ENCODE results near the gene SUGP1.

SUGP1 gene

DNA sequence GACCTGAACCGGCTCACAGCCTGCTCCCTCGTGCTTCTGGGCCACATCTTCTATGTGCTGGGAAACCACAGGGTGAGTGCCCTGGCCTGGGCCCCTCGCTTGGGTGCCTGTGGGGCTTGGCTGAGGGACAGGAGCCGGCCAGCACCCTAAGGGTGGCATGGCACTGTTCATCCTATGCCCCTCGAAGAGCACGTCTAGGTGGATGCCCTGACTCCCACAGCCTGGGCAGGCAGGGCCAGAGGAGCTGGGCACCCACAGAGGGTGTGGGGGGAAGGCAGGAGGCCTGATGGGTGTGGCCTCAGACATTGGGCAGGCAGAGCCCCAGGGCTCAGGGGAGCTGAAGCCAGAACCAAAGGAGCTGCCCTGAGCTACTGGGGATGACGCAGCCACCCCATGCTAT is 29.1 kb upstream of the SUGP1 start:
- TF ChIP-seq GATA1 (IDR thresholded peaks at IDR 0.05; ENCODE audit: low read depth, low read length) (no peak), POLR2A (IDR thresholded peaks at IDR 0.05; ENCODE audit: low read length) (no peak)
- DNase-seq: no peak

DNA sequence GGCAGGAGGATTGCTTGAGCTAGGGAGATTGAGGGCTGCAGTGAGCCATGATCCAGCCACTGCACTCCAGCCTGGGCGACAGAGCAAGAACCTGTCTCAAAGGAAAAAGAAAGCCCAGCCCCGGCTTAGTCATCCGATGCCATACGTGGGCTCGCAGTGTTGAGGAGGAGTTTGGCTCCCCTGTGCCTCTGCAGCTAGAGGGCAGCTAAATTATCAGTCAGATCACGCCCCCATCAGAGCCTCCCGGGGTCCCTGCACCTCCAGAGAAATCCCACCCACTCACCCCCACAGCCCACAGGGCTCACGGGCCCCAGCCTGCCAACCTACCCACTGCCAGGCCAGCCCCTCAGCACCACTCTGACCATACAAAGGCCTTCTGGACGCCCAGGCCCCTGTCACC is 28.0 kb upstream of the SUGP1 start:
- DNase-seq: no peak
- no peak for TF ChIP-seq GATA1 (IDR thresholded peaks at IDR 0.05; ENCODE audit: low read depth, low read length)
- TF ChIP-seq POLR2A (IDR thresholded peaks at IDR 0.05; ENCODE audit: low read length): no peak

DNA sequence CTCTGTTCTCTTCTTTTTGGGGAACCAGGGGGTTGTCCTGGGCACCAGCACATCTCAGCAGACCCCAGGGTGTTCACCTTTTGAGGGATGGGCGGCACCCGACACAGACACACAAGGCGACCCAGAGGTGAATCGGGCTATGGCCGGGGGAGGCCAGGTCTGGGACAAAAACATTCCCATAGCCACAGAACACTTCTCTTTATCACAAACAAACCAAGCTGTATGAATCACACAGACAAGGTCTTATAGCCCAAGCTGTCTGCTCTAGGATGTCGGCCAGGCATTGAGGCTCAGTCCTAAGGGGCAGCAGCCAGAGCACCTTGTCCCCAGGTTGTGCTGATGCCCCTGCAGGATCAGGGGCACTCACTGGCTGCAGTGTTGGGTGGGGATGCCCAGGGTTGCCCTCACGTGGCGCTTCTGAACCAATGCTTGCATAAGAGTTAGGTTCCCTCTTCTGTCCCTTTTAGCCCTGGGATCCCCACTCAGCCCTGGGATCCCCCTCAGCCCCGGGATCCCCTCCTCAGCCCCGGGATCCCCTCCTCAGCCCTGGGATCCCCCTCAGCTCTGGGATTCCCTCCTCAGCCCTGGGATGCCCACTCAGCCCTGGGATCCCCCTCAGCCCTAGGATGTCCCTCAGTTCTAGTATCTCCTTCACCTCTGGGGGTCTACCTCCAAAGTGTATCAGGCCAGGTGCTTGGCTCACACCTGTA is 27.2 kb upstream of the SUGP1 start:
- DNase-seq: no peak
- TF ChIP-seq POLR2A (IDR thresholded peaks at IDR 0.05; ENCODE audit: low read length): no peak
- TF ChIP-seq GATA1 (IDR thresholded peaks at IDR 0.05; ENCODE audit: low read depth, low read length): no peak

DNA sequence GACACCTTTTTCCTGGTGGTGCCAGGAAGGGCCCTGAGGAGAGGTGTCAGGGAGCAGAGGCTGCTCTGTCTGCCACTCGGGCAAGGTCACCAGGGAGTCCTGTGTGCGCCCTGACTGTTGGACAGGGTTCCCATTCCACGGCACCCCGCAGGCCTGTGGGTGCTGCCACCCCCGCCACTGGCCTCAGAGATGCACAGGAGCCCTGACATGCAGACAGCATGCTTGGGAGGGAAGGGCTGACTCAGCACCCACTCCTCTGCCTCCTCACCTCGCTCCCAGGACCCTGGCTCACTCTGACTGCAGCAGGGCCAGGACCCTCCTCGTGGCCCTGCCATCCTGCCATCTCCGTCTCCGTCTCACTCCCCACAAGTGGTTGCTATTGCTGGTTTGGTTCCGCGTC is 25.7 kb upstream of the SUGP1 start:
- no peak for TF ChIP-seq GATA1 (IDR thresholded peaks at IDR 0.05; ENCODE audit: low read depth, low read length)
- TF ChIP-seq POLR2A (IDR thresholded peaks at IDR 0.05; ENCODE audit: low read length): no peak
- no peak for DNase-seq

DNA sequence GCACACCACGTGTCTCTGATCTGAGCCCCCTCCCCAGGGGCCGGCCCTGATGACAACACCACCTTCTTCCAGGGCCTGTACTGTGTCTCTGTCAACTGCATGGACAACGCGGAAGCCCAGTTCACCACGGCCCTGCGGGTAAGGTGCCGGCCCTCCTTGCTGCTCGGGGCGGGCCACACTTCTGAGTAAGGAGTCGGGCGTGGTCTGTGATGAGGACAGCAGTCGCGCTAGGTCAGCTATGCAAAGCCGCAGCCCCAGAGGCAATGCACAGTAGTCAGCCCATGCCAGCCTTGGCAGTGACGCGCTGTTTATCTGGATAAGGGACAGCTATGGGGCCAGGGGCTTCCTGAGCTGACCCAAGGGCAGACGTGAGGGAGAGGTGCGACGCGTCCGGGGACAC is 24.9 kb upstream of the SUGP1 start:
- no peak for DNase-seq

DNA sequence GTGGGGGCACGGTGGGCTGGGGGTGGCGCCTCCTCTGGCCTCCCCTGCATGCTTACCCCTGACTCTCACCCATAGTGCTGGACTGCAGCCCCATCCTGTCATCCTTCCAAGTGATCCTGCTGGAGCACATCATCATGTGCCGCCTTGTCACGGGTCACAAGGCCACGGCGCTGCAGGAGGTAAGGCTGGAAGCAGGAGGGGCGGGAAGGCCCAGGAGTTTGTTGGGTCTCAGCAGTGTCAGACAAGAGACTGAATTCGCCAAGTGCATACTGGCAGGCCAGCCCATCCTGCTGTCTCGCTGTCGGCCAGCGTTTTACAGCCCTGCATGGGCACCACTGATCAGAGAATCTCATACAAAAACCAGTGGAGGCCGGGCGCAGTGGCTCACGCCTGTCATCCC is 23.5 kb upstream of the SUGP1 start:
- DNase-seq: no peak
- no peak for TF ChIP-seq POLR2A (IDR thresholded peaks at IDR 0.05; ENCODE audit: low read length)
- no peak for TF ChIP-seq GATA1 (IDR thresholded peaks at IDR 0.05; ENCODE audit: low read depth, low read length)

More for the DNA sequence above, 24.9 kb upstream of the SUGP1 start:
- TF ChIP-seq GATA1 (IDR thresholded peaks at IDR 0.05; ENCODE audit: low read depth, low read length) (no peak), POLR2A (IDR thresholded peaks at IDR 0.05; ENCODE audit: low read length) (no peak)

DNA sequence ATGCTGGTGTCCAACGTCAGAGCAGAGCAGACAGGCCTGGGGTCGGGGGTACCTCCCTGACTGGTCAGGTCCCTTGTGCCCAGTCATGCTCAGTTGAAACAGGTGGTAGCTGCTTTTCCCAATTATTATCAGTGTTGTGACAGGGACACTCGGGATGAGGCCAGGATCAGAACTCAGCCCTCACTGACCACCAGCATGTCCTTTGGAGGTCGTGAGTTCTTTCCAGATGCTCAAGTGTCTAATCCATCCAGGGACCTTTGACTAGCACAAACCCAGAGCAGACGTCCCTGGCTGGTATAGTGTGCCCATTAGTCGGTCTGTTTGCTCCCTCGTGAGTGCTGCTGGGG is 22.7 kb upstream of the SUGP1 start:
- TF ChIP-seq POLR2A (IDR thresholded peaks at IDR 0.05; ENCODE audit: low read length) (no peak), GATA1 (IDR thresholded peaks at IDR 0.05; ENCODE audit: low read depth, low read length) (no peak)

DNA sequence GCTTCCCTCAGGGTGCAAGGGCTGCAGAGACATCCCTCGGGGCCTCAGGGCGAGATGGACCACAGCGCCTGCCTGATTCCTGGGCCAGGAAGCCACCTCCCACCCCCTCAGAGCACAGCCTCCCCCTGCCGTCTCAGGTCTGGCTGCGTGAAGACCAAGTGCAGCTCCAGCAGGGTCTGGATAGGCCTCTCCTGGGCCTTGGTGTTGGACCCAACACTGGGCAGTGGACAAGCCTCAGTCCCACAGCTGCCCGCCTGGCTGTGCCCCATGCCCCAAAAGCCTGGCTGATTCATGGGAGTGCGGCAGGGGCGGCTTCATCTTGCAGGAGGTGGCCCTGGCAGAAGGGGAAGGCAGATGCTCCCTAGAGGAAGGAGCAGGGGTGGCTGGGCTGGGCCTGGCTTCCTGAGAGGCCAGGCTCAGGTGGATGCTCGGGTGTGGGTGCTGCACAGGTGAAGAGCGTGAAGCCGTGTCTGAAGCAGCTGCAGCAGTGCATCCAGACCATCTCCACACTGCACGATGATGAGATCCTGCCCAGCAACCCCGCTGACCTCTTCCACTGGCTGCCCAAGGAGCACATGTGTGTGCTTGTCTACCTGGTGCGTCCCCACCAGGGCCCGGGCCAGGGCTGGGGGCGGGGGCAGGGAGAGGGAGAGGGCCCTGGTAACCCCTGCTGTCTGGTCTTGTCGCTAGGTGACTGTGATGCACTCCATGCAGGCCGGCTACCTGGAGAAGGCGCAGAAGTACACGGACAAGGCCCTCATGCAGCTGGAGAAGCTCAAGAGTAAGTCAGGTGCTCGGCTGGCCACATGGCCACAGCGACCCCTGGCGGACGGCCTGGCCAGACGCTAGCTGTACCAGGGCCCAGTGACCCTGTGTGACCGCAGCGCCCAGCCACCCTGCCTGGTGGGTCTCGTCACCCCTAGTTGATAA is 22.0 kb upstream of the SUGP1 start:
- peak; percentile 70 to 79 for DNase-seq
- TF ChIP-seq GATA1 (IDR thresholded peaks at IDR 0.05; ENCODE audit: low read depth, low read length): no peak
- TF ChIP-seq POLR2A (IDR thresholded peaks at IDR 0.05; ENCODE audit: low read length): no peak

More for the DNA sequence above, 22.7 kb upstream of the SUGP1 start:
- no peak for DNase-seq

DNA sequence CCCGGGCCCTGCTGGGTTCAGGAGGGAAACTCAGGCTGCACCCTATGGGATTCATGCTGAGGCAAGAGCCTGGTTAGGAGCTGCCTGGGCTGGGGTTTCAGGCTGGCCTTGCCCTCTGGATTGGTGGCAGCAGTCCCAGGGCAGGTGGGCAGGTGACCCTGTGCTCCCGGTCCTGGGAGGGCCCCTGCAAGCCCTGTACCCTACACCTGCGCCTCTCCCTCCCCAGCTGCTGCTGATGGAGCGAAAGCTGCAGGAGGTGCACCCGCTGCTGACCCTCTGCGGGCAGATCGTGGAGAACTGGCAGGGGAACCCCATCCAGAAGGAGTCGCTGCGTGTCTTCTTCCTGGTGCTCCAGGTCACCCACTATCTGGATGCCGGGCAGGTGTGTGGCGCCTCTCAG is 20.7 kb upstream of the SUGP1 start:
- no peak for TF ChIP-seq GATA1 (IDR thresholded peaks at IDR 0.05; ENCODE audit: low read depth, low read length)
- no peak for TF ChIP-seq POLR2A (IDR thresholded peaks at IDR 0.05; ENCODE audit: low read length)
- no peak for DNase-seq

DNA sequence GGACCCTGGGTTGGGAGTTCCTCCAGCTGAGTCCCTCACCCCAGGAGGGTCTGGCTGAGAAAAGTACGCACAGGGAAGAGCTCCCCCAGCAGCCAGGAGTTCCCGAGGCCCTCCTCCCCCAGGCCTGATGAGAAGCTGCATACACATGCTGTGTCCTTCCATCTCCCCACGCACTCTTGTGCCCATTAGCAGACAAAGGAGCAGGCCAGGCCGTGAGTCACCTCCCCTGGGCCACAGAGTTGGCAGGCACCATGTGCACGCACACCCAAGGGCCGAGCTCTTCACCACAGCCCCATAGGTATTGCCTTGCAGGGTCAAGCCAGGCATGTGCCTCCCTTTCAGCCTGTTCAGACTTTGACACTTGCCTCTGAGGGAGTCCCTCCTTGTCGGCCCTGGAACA is 17.8 kb upstream of the SUGP1 start:
- TF ChIP-seq GATA1 (IDR thresholded peaks at IDR 0.05; ENCODE audit: low read depth, low read length): no peak
- TF ChIP-seq POLR2A (IDR thresholded peaks at IDR 0.05; ENCODE audit: low read length): no peak
- no peak for DNase-seq

DNA sequence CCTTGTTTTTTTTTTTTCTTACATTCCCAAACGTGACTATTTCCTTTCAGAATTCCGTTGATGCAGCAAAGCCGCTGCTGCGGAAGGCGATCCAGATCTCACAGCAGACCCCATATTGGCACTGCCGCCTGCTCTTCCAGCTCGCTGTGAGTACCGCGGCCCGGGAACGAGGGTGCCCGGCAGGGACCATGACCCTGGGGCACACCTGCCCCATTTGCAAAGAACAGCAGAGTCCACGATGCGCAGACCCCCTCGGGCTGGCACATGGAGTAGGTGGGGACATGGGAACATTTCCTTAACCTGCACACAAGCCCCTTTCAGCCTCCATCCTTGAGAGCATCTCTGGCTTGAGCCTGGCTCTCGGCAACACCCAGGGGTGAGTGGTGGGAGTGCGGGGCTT is 16.8 kb upstream of the SUGP1 start:
- DNase-seq: no peak
- TF ChIP-seq GATA1 (IDR thresholded peaks at IDR 0.05; ENCODE audit: low read depth, low read length) (no peak), POLR2A (IDR thresholded peaks at IDR 0.05; ENCODE audit: low read length) (no peak)

DNA sequence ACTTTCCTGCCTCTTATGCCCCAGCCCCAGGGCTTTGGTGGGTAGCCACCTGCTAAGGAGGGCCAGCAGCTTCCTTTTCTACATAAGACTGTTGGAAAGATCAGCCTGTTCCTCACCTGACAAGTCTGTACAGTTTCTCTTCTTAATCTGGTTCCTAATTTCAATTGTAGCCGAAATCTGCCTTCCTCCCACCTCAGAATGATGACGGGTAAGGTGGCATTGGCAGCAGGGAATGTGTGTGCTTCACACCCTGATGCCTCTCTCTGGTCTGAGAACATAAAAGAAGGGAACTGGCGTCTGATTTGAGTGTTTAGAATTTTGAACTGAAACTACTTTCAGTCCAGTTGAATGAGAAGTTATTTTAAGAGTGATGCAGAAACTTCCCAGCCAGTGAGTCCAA is 16.3 kb upstream of the SUGP1 start:
- DNase-seq: no peak
- TF ChIP-seq GATA1 (IDR thresholded peaks at IDR 0.05; ENCODE audit: low read depth, low read length) (no peak), POLR2A (IDR thresholded peaks at IDR 0.05; ENCODE audit: low read length) (no peak)

DNA sequence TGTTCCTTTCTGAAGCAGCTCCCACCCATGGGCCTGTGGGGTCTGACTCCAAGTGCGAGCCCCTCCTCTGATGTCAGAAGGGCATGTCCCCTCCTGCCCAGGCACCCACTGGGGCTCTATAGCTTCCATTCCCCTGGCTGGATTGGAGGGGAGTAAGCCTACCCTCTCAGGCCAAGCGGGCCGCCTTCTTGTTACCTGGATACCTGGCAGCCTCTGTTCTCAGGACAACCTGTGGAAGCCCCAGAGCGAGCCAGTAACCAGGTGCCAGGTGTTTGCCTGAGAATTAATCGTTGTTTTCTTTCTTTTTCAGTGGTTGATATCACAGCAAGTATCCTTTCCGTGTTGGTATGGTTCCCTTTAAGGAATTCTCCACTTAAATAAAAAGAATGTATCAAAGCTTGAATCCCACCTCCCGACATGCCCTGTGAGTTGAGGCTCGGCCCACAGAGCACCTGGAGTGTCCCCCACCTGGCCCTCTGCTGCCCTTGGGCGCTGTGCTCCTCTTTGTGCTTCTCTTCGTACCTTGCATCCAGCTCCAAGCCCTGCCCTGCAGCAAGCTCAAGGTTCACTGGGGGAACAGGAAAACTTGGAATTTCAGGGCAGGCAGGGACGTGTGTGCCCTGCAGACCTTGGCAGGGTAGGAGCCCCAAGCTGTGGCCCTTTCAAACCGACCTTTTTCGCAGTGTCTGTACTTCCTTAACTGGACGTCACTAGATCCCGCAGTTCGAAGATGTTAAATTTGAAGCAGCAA is 15.3 kb upstream of the SUGP1 start:
- TF ChIP-seq POLR2A (IDR thresholded peaks at IDR 0.05; ENCODE audit: low read length): no peak
- TF ChIP-seq GATA1 (IDR thresholded peaks at IDR 0.05; ENCODE audit: low read depth, low read length): no peak
- no peak for DNase-seq

DNA sequence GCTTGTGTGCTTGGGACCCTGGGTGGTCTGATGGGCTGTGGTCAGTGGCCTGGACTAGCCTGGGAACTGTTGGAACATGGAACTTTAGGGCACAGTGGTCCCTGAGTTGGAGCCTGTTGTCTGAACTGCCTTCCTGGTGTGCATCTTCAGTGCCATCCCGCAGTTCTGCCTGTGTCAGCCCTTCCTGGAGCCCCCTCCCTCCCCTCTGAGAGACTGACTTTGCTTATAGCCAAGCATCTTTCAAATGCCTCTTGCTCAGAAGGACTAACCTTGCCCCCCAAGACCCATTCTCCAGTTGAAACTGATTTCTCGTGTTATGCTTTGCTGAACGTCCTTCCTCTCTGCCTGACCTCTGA is 14.7 kb upstream of the SUGP1 start:
- TF ChIP-seq GATA1 (IDR thresholded peaks at IDR 0.05; ENCODE audit: low read depth, low read length) (no peak), POLR2A (IDR thresholded peaks at IDR 0.05; ENCODE audit: low read length) (no peak)
- no peak for DNase-seq
